Brain microvascular endothelial cell (primary cell): Measurements from ENCODE around the gene H1-8.
A peak's percentile ranks its signal among the peaks of the same experiment; 100 is the strongest.

Experiments used
- DNase-seq: peaks from one replicate; pipeline ENCODE4 v3.0.0-alpha.2; 2020
- H3K27ac ChIP-seq: fragments of 250-450 bp; sonication (Bioruptor Pico); 2 replicates; pipeline ENCODE4 v1.5.1; 2020; ENCODE audit warnings: mild to moderate bottlenecking, moderate library complexity
- H3K27me3 ChIP-seq: fragments of 250-450 bp; sonication (Bioruptor Pico); replicated peaks from 2 replicates; pipeline ENCODE4 v1.5.1; 2020; ENCODE audit warnings: mild to moderate bottlenecking
- H3K36me3 ChIP-seq: fragments of 250-450 bp; sonication (Bioruptor Pico); replicated peaks from 2 replicates; pipeline ENCODE4 v1.5.1; 2020; ENCODE audit warnings: mild to moderate bottlenecking
- H3K4me3 ChIP-seq: 2 replicates; pipeline ENCODE4 v1.5.1; 2011; ENCODE audit warnings: low read depth, mild to moderate bottlenecking, control low read depth, low read length, moderate library complexity
- CTCF ChIP-seq: IDR thresholded peaks from 2 replicates; pipeline ENCODE4 v1.5.1; 2011; ENCODE audit warnings: low read depth, mild to moderate bottlenecking, moderate library complexity, low read length, control low read depth, inconsistent platforms; ENCODE audit errors: missing control alignments
- in situ Hi-C: cut with HindIII; loops from 2 replicates; pipeline ENCODE4 v1.10.0; 2017; ENCODE audit warnings: low sequenced_read_pairs, low pct_ligation_motif_present

The H1-8 gene

GRCh38 chr3:129521611-129522010 is 21.4 kb upstream of the H1-8 start:
- DNase-seq: no peak
- in situ Hi-C loops: no loop called here
- no peak overlapping the region for H3K27ac ChIP-seq
- H3K27me3 ChIP-seq: no peaks in the 10 kb centered on the region
- no peaks in the 10 kb centered on the region for H3K36me3 ChIP-seq
- no peak overlapping the region for H3K4me3 ChIP-seq
- TF ChIP-seq CTCF: no peak

- no peaks in the 10 kb centered on the region for H3K36me3 ChIP-seq
- DNase-seq: no peak
- no peak for TF ChIP-seq CTCF
- in situ Hi-C loops: no loop called here
- no peaks in the 10 kb centered on the region for H3K27me3 ChIP-seq
- no peak overlapping the region for H3K4me3 ChIP-seq
- H3K27ac ChIP-seq: no peak overlapping the region
These were observed 20.0 kb upstream of the H1-8 start for GRCh38 chr3:129522953-129523352.

DNA sequence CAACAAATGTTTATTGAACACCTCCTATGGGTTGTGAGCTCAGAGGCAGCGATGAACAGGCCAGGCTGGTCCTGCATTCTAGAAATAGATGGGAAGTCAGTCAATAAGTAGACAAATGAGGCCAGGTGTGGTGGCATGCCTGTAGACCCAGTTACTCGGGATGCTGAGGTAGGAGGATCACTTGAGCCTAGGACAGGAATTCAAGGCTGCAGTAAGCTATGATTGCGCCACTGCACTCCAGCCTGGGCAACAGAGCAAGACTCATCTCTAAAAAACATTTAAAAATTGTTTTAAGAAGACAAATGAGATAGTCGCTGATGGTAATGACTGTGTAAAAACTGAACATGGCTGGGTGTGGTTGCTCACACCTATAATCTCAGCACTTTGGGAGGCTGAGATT is 18.9 kb upstream of the H1-8 start:
- no peak for DNase-seq
- no peak for TF ChIP-seq CTCF
- in situ Hi-C loops: no loop called here
- no peaks in the 10 kb centered on the region for H3K36me3 ChIP-seq
- no peak overlapping the region for H3K4me3 ChIP-seq
- H3K27ac ChIP-seq: no peak overlapping the region
- H3K27me3 ChIP-seq: no peaks in the 10 kb centered on the region

- DNase-seq: peak; percentile 67
- Histone ChIP-seq H3K27ac (no peak overlapping the region), H3K27me3 (no peaks in the 10 kb centered on the region), H3K4me3 (no peak overlapping the region), H3K36me3 (no peaks in the 10 kb centered on the region)
- in situ Hi-C loops: no loop called here
- TF ChIP-seq CTCF: no peak
These were observed 17.5 kb upstream of the H1-8 start for GRCh38 chr3:129525341-129525968.

GRCh38 chr3:129526121-129526900 is 16.7 kb upstream of the H1-8 start:
- DNase-seq: no peak
- in situ Hi-C loops: no loop called here

More at GRCh38 chr3:129526121-129526900, 16.7 kb upstream of the H1-8 start:
- TF ChIP-seq CTCF: no peak
- Histone ChIP-seq H3K4me3 (no peak overlapping the region), H3K27me3 (no peaks in the 10 kb centered on the region), H3K36me3 (no peaks in the 10 kb centered on the region), H3K27ac (no peak overlapping the region)
